ENCODE results near the gene SLC26A1. TPM values are rescaled to one million over a fixed set of nuclear protein-coding genes. Genes with fewer than 3 reads are reported as not detected.

Gene SLC26A1
- total RNA-seq, 4 donors from 2014 or later, result 0.15 to 0.61 (median 0.19) TPM; not detected in 1

GRCh38 chr4:1039493-1040343 is 46.5 kb upstream of the SLC26A1 start:
- no peak for DNase-seq (ENCODE audit: low spot score in 2 of 2)
- no peak overlapping the region for H3K4me3 ChIP-seq (ENCODE audit: low read depth, poor library complexity, severe bottlenecking)
- 41 to 42% methylated on average over 14 of the region's 20 CpGs for WGBS, 2 donors
- intact Hi-C loops (cut with DNase I; ENCODE audit: low total_unique reads), result loop anchor here (10.0 kb wide), 1 partner anchor 245 kb away; the partner anchor contains the start of gene MAEA
- TF ChIP-seq CTCF (IDR thresholded peaks at IDR 0.05), result no peak
- TF ChIP-seq POLR2A (IDR thresholded peaks at IDR 0.05), result no peak

- intact Hi-C loops (cut with DNase I; ENCODE audit: low total_unique reads), result loop anchor here (10.0 kb wide), 1 partner anchor 246 kb away; the partner anchor contains the start of gene MAEA
- H3K4me3 ChIP-seq (ENCODE audit: low read depth, poor library complexity, severe bottlenecking), result no peak overlapping the region
- no peak for DNase-seq (ENCODE audit: low spot score in 2 of 2)
- 75 to 81% methylated on average over 11 to 16 of the region's 16 CpGs for WGBS, 2 donors
- TF ChIP-seq CTCF (IDR thresholded peaks at IDR 0.05), result no peak
- no peak for TF ChIP-seq POLR2A (IDR thresholded peaks at IDR 0.05)
Observed at GRCh38 chr4:1038948-1039492, 45.8 kb upstream of the SLC26A1 start.

GRCh38 chr4:1036976-1037810 is 44.0 kb upstream of the SLC26A1 start:
- WGBS, 2 donors, result 90 to 91% methylated on average over 18 to 24 of the region's 26 CpGs
- TF ChIP-seq POLR2A (IDR thresholded peaks at IDR 0.05), result no peak
- no peak for TF ChIP-seq CTCF (IDR thresholded peaks at IDR 0.05)
- no peak for DNase-seq (ENCODE audit: low spot score in 2 of 2)

GRCh38 chr4:1036095-1036494 is 42.9 kb upstream of the SLC26A1 start:
- WGBS, 2 donors, result 82 to 83% methylated on average over 4 to 14 of the region's 15 CpGs
- no peak for DNase-seq (ENCODE audit: low spot score in 2 of 2)
- no peak overlapping the region for H3K4me3 ChIP-seq (ENCODE audit: low read depth, poor library complexity, severe bottlenecking)
- TF ChIP-seq POLR2A (IDR thresholded peaks at IDR 0.05) (no peak), CTCF (IDR thresholded peaks at IDR 0.05) (no peak)
- intact Hi-C loops (cut with DNase I; ENCODE audit: low total_unique reads), result loop anchor here (10.0 kb wide), 1 partner anchor 249 kb away; the partner anchor contains the start of gene MAEA

More at GRCh38 chr4:1036976-1037810, 44.0 kb upstream of the SLC26A1 start:
- intact Hi-C loops (cut with DNase I; ENCODE audit: low total_unique reads), result loop anchor here (10.0 kb wide), 1 partner anchor 248 kb away; the partner anchor contains the start of gene MAEA
- no peak overlapping the region for H3K4me3 ChIP-seq (ENCODE audit: low read depth, poor library complexity, severe bottlenecking)

GRCh38 chr4:1035510-1035909 is 42.3 kb upstream of the SLC26A1 start:
- WGBS, 2 donors, result 66% methylated on average over 23 of the region's 26 CpGs; no CpG with 5 or more reads in 1 of the 2 donors
- no peak overlapping the region for H3K4me3 ChIP-seq (ENCODE audit: low read depth, poor library complexity, severe bottlenecking)
- no peak for TF ChIP-seq CTCF (IDR thresholded peaks at IDR 0.05)
- DNase-seq (ENCODE audit: low spot score in 2 of 2), result no peak
- intact Hi-C loops (cut with DNase I; ENCODE audit: low total_unique reads), result loop anchor here (10.0 kb wide), 1 partner anchor 249 kb away; the partner anchor contains the start of gene MAEA

Measured in lower leg skin (tissue), 4 donors.